ENCODE data around the gene ANAPC15.

GRCh38 chr11:72085621-72086351 is 26.7 kb downstream of the ANAPC15 start:
- TF ChIP-seq POLR2AphosphoS5 (IDR thresholded peaks at IDR 0.05) (no peak), CTCF (IDR thresholded peaks at IDR 0.05) (no peak), POLR2A (IDR thresholded peaks at IDR 0.05) (no peak)

Measured in prostate gland (tissue), 2 donors.